ENCODE data around the gene RHNO1.

Gene RHNO1

DNA sequence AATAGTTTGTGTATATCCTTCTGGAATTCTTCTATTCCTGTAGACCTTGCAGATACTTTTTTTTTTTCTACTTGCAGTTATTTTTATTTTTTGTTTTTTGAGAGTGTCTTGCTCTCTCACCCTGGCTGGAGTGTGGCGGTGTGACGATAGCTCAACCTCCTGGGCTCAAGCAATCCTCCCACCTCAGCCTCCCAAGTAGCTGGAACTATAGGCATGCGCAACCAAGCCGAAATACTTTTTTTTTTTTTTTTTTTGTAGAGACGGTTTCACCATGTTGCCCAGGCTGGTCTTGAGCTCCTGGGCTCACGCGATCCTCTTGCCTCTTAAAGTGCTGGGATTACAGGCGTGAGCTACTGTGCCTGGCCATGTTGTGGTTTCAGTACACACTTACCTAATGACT is 23.6 kb downstream of the RHNO1 start:
- DNase-seq (ENCODE audit: low read depth, low spot score): no peak

DNA sequence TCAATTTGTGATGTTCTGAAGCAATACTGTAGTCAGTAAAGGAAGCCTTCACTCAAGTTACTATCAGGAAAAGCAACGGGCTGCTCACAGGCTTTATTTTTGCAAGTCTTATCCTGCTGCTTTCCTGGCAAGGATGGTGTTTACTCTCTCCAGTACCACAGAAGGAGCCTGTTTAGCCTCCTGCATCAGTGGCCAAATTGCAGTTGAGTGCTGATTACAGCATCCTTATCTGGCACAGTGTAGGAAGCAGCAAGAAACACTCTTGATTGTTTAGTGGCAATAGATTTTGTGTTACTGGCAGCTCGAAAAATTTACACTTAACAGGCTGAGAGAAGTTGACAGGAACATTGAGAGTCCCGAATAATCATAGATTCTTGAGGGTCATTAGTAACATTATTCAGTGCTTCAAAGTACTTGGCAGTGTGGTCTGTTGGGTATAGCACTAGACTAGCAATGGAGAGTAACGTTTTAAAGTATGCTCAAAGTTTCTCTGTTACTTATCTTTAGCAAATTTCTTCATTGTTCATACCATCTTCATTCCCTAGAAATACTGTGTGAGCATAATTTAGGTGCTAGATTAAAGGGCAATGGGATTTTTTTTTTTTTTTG is 25.4 kb downstream of the RHNO1 start:
- DNase-seq (ENCODE audit: low read depth, low spot score): peak; percentile 71

DNA sequence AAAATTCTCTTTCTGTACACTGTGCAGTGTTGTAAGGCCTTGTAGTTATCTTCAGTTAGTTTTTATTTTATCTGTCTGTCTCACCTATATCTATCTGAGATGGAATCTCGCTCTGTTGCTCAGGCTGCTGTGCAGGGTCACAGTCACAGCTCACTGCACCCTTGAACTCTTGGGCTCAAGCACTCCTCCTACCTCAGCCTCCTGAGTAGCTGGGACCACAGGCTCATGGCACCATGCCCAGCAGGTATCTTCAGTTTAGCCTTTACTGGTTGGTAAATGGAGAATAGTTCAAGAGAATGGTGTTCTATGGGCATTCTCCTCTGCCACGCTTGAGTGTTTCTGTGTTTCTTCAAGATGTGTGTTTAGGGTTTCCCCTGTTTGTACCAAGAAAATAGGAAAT is 27.2 kb downstream of the RHNO1 start:
- no peak for DNase-seq (ENCODE audit: low read depth, low spot score)

DNA sequence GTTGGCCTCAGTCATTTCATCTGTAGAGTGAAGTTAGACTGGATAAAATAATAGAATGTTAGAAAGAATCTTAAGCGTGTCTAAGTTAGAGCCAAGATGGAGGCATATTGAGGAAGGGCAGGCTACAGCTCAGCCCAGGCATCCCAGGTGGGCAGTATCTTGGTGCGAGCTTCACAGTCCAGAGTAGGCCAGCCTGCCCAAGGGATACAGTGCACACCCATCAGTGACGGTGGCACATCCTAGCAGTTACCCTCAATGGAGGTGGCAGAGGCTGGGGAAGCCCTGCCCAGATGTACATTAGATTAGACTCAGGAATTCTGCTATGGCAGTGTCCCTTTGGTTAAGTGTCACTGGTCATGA is 35.2 kb downstream of the RHNO1 start:
- DNase-seq (ENCODE audit: low read depth, low spot score): no peak

DNA sequence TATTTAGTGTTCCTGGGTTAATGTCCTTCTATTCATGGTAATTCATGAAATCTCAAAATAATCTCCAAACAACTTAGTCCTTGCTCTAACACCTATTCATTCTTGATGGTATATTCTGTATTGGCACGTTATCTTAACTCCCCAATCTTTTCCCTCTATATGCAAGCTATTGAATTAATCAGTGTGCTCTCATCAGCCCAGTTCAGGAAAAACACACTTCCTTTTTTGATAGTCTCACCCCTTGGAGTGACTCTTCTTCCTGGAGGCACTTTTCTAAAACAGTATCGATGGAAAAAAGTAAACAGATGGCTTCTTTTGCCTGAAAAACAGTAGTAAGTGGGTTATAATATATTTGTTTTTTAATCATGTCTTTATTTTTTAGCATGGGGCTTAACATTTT is 42.2 kb downstream of the RHNO1 start:
- DNase-seq (ENCODE audit: low read depth, low spot score): no peak

DNA sequence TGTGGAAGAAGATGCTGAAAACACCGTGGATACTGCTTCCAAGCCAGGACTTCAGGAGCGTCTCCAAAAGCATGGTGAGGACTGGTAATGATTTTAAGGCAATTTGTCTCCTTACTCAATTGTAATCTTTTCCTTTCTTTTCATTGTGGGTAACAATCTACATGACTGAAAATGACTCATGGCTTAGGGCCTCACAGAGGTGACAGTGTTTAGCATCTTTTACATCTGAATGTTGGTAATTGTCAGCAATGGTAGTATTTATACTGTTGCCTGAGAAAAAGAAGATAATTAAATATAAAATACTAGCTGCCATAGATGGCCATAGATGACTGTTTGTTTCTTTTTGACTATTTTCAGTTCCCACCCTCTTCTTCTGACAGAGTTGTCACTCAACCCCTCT is 45.3 kb downstream of the RHNO1 start:
- no peak for DNase-seq (ENCODE audit: low read depth, low spot score)

DNA sequence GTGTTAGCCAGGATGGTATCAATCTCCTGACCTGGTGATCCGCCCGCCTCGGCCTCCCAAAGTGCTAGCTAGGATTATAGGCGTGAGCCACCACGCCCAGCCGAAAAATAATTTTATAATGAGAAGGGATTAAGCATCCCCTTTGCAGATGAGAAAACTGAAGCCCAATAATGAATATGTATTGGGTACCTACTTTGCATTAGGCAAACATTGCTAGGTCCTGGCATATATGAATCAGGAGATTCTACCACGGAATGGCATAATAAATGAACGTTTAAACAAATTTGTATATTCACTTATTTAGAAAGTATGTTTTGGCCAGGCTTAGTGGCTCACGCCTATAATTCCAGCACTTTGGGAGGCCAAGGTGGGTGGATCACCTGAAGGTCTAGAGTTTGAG is 46.0 kb downstream of the RHNO1 start:
- no peak for DNase-seq (ENCODE audit: low read depth, low spot score)

DNA sequence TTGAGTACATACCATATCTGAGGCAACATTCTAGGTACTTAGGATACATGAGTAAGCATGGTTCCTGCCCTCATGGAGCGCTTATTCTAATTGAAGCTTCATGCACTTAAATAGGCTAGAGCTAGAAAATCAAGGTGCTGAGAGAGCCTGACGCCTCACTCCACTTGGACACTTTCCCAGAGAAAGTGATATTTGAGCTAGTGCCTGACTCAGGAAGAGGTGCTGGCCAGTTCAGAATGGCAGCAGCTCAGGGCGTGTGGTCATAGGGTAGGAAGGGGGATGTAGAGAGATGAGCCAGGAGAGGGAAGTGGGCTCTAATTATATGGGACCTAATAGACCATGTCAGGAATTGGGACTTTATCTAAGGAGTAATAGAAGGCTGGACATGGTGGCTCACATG is 47.0 kb downstream of the RHNO1 start:
- DNase-seq (ENCODE audit: low read depth, low spot score): peak; percentile 67

DNA sequence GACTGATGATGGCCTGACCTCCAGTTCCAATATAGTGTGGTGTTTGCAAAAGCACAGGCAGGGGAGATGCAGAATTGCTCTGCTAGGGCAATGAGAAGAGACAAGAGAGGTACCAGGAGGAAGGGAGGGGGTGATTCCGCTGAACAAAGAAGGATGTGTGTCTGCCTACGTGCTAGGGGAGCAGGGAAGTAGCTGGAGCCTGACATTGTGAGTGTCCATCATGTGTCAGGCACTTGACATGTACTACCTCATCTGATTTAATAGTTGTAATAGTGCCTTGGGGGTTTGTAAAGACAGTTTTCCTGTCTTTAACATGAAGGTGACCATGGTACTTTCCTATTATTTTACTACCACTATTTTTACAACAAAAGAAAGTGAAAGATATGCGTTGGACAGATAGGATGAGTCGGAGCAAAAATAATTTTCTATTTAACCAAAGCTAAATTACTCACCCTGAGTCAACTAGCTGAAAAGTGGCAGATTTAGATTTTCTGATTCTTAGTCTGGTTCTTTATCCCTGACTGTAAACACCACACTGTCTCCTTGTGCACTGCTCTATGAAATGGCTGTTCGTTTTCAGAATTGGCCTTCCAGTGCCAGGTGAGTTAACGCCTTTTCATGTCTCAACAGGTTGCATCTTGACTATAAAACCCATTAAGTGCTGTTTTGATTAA is 48.4 kb downstream of the RHNO1 start:
- DNase-seq (ENCODE audit: low read depth, low spot score): no peak

DNA sequence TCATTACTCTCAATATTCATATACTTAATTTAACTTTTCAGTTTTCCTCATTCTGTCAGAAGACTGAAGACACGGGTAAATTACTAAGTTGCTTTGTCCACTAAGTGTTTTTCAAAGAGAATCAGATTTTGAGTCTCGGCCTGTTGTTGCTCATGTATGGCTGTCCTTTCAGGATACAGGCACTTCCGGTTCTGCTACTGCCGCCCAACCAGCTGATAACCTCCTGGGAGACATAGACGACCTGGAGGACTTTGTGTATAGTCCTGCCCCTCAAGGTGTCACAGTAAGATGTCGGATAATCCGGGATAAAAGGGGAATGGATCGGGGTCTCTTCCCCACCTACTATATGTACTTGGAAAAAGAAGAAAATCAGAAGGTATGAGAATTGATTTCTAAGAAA is 53.8 kb downstream of the RHNO1 start:
- DNase-seq (ENCODE audit: low read depth, low spot score): no peak

DNA sequence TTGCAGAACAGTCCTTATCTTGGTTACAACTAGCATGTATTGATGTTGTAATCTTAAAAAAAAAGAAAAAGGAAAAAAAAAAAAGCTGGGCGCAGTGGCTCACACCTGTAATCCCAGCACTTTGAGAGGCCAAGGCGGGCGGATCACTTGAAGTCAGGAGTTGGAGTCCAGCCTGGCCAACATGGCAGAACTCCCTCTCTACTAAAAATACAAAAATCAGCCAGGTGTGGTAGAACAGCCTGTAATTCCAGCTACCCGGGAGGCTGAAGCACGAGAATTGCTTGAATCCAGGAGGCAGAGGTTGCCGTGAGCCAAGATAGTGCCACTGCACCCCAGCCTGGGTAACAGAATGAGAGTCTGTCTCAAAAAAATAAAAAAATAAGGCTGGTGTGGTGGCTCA is 56.6 kb downstream of the RHNO1 start:
- DNase-seq (ENCODE audit: low read depth, low spot score): no peak

DNA sequence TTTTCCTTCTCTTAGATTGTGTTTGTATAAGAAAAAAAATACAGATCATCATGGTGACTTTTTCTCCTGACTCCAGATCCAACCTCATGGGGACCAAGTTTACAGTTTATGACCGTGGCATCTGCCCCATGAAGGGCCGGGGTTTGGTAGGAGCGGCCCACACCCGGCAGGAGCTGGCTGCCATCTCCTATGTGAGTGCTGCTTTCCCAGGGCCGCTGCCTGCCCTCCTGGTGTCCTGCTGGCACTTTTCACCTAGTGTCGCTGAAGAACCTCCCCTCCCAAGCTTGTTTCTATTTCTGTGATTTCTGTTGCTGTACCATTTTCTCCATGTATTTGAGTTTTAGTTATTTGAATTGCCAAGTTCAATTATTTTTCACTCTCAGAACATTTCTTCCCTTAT is 57.3 kb downstream of the RHNO1 start:
- no peak for DNase-seq (ENCODE audit: low read depth, low spot score)

DNA sequence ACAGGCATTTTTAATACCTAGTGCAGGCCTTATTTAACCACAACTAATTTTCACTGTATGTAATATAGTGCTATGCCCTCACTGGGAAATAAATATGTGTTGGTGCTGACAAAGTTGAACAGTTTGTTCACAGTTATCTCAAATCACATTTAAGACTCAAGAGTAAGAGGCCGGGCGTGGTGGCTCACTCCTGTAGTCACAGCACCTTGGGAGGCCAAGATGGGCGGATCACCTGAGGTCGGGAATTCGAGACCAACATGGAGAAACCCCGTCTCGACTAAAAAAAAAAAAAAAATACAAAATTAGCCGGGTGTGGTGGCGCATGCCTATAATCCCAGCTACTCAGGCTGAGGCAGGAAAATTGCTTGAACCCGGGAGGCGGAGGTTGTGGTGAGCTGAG is 59.3 kb downstream of the RHNO1 start:
- no peak for DNase-seq (ENCODE audit: low read depth, low spot score)

DNA sequence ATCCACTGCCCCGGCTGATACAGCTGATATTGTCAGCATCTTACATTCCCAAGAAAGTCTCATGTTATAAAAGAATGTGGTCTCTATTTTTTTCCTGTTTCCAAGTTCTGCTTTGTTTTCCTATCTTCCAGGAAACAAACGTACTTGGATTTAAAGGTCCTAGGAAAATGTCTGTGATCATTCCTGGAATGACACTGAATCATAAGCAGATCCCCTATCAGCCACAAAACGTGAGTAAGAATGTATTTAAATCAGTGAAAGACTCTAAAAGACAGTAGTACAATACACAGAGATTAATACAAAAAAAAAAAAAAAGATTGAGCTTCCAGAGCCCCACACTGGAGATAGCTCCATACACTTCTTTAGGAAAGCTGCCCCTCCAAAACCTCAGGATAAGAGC is 60.5 kb downstream of the RHNO1 start:
- DNase-seq (ENCODE audit: low read depth, low spot score): no peak
